Astrocyte of the spinal cord (primary cell): ENCODE data around the gene FGFR4.

Source experiments
- DNase-seq: peaks from one replicate; pipeline ENCODE4 v3.0.0; 2011; ENCODE audit warnings: low read depth, low spot score
- H3K4me3 ChIP-seq: 2 replicates; pipeline ENCODE4 v1.5.1; 2011; ENCODE audit warnings: low read depth, mild to moderate bottlenecking, low read length, moderate library complexity
- in situ Hi-C: cut with HindIII; loops from 2 replicates; pipeline ENCODE4 v1.10.0; 2017; ENCODE audit warnings: low sequenced_read_pairs
- TF ChIP-seq, protein P1 (sequence below): IDR thresholded peaks from 2 replicates; pipeline ENCODE4 v1.5.1; 2012; ENCODE audit warnings: low read depth, mild to moderate bottlenecking, low read length, inconsistent platforms

FGFR4 gene

DNA sequence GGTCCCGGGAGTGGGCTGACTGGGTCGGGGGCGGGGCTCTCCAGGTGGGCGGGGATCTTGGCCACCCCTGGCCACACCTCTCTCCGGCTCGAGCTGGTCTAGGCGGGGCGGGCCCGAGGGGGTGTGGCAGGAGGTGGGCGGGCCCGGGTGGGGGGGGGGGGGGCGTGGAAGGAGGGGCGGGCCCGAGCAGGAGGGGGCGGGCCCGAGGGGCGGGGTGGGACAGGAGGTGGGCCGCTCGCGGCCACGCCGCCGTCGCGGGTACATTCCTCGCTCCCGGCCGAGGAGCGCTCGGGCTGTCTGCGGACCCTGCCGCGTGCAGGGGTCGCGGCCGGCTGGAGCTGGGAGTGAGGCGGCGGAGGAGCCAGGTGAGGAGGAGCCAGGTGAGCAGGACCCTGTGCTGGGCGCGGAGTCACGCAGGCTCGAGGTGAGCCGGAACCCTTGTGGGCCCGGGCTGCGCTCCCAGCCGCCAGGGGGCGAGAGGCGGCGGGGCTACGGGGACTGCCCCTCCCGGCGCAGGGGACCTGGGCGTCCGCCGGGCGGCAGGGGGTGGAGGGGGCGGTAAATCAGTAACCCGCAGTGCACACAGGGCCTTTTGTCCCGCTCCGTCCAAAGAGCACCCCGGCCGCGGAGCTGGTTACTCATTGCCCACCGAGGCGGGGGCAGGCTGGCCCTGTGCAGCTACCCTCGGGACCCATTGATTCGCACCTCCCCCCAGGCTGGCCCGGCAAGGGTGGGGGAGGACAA, at the start of gene FGFR4:
TSS of gene FGFR4 (plus strand) at position 262 of the 744 bp plus-strand sequence. CDS start 2,688 bp downstream, outside the sequence.
- TF ChIP-seq, protein P1, sequence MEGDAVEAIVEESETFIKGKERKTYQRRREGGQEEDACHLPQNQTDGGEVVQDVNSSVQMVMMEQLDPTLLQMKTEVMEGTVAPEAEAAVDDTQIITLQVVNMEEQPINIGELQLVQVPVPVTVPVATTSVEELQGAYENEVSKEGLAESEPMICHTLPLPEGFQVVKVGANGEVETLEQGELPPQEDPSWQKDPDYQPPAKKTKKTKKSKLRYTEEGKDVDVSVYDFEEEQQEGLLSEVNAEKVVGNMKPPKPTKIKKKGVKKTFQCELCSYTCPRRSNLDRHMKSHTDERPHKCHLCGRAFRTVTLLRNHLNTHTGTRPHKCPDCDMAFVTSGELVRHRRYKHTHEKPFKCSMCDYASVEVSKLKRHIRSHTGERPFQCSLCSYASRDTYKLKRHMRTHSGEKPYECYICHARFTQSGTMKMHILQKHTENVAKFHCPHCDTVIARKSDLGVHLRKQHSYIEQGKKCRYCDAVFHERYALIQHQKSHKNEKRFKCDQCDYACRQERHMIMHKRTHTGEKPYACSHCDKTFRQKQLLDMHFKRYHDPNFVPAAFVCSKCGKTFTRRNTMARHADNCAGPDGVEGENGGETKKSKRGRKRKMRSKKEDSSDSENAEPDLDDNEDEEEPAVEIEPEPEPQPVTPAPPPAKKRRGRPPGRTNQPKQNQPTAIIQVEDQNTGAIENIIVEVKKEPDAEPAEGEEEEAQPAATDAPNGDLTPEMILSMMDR = peak; percentile 46
- in situ Hi-C loops = no loop called here
- peak within 1 kb of the TSS; percentile 22 for H3K4me3 ChIP-seq
- DNase-seq = peak; percentile 51

DNA sequence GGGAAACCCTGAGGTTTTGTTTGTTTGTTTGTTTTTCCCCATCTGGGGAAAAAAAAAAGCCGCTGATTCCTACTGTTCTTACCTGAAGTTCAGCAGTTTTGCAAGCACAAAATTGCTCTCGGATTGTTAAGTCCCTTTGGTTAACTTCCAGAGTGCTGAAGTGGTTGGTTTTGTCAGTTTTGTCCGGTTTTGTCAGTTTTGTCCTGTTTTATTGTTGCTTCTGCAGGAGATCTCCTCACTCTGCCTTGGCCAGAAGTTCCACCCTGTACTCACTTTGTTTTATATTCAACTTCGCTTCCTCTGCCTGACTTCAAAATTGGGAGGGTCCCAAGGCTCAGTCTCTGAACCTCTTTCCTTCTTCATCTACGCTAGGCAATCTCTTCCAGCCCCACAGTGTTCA, 49.8 kb upstream of the FGFR4 start:
- TF ChIP-seq, protein P1 = no peak
- no peak overlapping the region for H3K4me3 ChIP-seq
- no peak for DNase-seq
- in situ Hi-C loops = no loop called here

DNA sequence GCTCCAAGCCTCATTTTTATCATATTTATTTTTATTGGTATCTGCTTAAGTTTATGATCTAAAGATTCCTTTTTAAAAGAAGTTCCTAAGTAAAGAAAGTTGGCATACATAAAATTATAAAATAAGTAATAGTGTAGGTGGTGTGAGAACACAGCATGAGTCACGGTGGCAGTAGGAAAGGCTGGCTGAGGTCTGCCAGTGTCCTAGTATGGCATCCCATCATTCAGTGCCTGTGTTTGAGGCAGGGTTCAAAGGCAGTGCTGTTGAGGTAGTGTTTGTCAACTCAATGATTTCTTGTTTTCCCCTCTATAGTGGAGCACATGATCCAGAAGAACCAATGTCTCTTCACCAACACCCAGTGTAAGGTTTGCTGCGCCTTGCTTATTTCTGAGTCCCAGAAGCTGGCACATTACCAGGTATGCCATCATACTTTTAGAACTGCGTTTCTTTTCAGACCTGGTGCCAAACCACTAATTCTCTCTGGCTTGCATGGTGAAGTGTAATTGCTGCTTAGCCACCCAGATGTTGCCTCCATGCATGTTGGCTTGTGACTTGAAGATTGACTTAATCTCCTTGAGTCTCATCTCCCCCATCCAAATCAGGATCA, 45.8 kb upstream of the FGFR4 start:
- H3K4me3 ChIP-seq = no peak overlapping the region
- DNase-seq = peak; percentile 67
- TF ChIP-seq, protein P1 = no peak
- in situ Hi-C loops = no loop called here

DNA sequence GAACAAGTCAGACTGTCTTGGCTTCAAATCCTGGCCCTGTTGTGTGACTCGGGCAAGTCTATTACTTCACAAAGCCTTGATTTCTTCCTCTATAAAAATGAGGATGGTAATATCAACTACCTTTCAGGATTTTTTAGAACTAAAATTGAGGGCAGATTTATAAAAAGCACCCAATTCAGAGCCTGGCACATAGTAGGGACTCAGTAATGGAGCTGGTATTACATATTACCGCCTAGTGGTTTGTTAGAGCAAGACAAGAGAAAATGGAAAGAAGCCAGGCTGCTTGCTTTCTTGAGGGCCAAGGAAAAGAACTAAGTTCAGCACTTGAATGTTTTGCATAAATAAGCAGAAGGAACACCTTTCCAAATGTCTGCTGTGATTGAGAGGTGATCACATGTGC, 44.8 kb upstream of the FGFR4 start:
- TF ChIP-seq, protein P1 = no peak
- no peak overlapping the region for H3K4me3 ChIP-seq
- no peak for DNase-seq
- in situ Hi-C loops = no loop called here

DNA sequence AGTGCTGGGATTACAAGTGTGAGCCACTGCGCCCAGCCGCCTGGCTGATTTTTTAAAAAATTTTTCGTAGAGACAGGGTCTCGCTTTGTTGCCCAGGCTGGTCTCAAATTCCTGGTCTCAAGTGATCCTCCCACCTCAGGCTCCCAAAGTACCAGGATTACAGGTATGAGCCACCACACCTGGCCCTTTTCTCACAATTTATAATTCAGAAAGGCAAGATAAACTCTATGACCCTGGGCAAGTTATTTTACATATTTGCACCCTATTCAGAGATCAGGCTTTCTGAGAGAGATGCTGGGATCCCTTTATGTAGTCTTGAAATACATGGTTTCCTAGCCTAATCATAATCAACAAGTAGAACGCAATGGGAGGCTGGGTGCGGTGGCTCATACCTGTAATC, 43.6 kb upstream of the FGFR4 start:
- H3K4me3 ChIP-seq = no peak overlapping the region
- TF ChIP-seq, protein P1 = no peak
- in situ Hi-C loops = no loop called here
- no peak for DNase-seq

DNA sequence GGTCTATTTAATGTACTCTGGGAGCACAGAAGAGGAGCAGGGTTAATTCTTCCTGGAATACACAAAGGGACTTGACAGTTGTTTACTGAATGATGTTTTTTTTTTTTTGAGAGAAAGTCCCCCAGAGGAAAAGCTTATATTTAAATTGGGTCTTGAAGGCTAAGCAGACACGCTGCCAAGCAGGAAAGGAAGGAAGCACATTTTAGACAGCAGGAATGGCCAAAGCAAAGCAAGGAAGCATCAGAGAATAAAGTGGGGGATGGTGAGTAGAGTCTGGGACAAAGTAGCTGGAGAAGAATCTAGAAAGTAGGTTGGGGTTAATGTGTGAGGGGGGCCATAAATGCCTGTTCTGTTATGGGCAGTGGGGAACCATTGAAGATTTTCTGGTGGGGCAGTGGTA, 42.8 kb upstream of the FGFR4 start:
- in situ Hi-C loops = no loop called here
- TF ChIP-seq, protein P1 = no peak
- H3K4me3 ChIP-seq = no peak overlapping the region
- DNase-seq = no peak
